ENCODE results near the gene DQX1.
"Not testable (repeated sequence)": the region's sequence is repeated elsewhere in the genome, so short reads cannot be mapped to it uniquely, and the experiment has no call there.

The DQX1 gene

GRCh38 chr2:74493546-74493945, 32.5 kb downstream of the DQX1 start:
- no peak for DNase-seq (ENCODE audit: low read depth in 3 of 3)

GRCh38 chr2:74491648-74492544, 34.1 kb downstream of the DQX1 start:
- no peak for DNase-seq (ENCODE audit: low read depth in 3 of 3)

GRCh38 chr2:74489906-74490305, 36.1 kb downstream of the DQX1 start:
- no peak for DNase-seq (ENCODE audit: low read depth in 3 of 3)

- no peak for DNase-seq (ENCODE audit: low read depth in 3 of 3)
Observed at GRCh38 chr2:74488643-74489481, 37.2 kb downstream of the DQX1 start.

GRCh38 chr2:74486141-74486540, 39.9 kb downstream of the DQX1 start:
- DNase-seq (ENCODE audit: low read depth in 3 of 3) = no peak

- DNase-seq (ENCODE audit: low read depth in 3 of 3) = not testable (repeated sequence)
Observed at GRCh38 chr2:74483675-74484164, 42.3 kb downstream of the DQX1 start.

GRCh38 chr2:74482801-74483674, 43.0 kb downstream of the DQX1 start, which contains the start of the genes CCDC142 and TTC31:
Gene CCDC142, minus strand, starts transcription at chr2:74482998. Its CDS starts 161 bp downstream, at chr2:74482837.
Gene TTC31, plus strand, starts transcription at chr2:74483081. Its CDS starts 15 bp downstream, at chr2:74483096.
- DNase-seq (ENCODE audit: low read depth in 3 of 3) = peak; percentile 85 to 93 (median 93)

GRCh38 chr2:74481961-74482800, 43.9 kb downstream of the DQX1 start:
- DNase-seq (ENCODE audit: low read depth in 3 of 3) = peak in 1 of 3 experiments; percentile 56

GRCh38 chr2:74481431-74481830, 44.6 kb downstream of the DQX1 start:
- DNase-seq (ENCODE audit: low read depth in 3 of 3) = no peak

- DNase-seq (ENCODE audit: low read depth in 3 of 3) = no peak
Observed at GRCh38 chr2:74474899-74475298, 51.1 kb downstream of the DQX1 start.

- no peak for DNase-seq (ENCODE audit: low read depth in 3 of 3)
Observed at GRCh38 chr2:74474481-74474880, 51.5 kb downstream of the DQX1 start.

GRCh38 chr2:74472945-74473258, 53.1 kb downstream of the DQX1 start:
- no peak for DNase-seq (ENCODE audit: low read depth in 3 of 3)

- peak; percentile 90 to 96 (median 91) for DNase-seq (ENCODE audit: low read depth in 3 of 3)
Observed at GRCh38 chr2:74472086-74472944, 53.7 kb downstream of the DQX1 start, which contains the start of gene MRPL53. Gene MRPL53, minus strand, starts transcription at chr2:74472680. Its CDS starts 20 bp downstream, at chr2:74472660.

- no peak for DNase-seq (ENCODE audit: low read depth in 3 of 3)
Observed at GRCh38 chr2:74471332-74472065, 54.5 kb downstream of the DQX1 start.

- not testable (repeated sequence) for DNase-seq (ENCODE audit: low read depth in 3 of 3)
Observed at GRCh38 chr2:74470742-74471141, 55.3 kb downstream of the DQX1 start.
